OCI-M2 (cell line): ENCODE data around the gene RPUSD1.

Experiments used
- DNase-seq: peaks from one replicate; lab custom pipeline; 2025; ENCODE audit not compliant: unreplicated experiment; lab: John Stamatoyannopoulos, UW

RPUSD1 gene

GRCh38 chr16:799948-800833, 12.0 kb upstream of the RPUSD1 start, which contains the start of gene GNG13:
GNG13 (minus strand) TSS chr16:800734; CDS start chr16:799077, 1,657 bp downstream.
- no peak for DNase-seq

- DNase-seq = no peak
Measured at GRCh38 chr16:799111-799947, 11.1 kb upstream of the RPUSD1 start.

- DNase-seq = no peak
Measured at GRCh38 chr16:798666-799065, 10.5 kb upstream of the RPUSD1 start.

DNA sequence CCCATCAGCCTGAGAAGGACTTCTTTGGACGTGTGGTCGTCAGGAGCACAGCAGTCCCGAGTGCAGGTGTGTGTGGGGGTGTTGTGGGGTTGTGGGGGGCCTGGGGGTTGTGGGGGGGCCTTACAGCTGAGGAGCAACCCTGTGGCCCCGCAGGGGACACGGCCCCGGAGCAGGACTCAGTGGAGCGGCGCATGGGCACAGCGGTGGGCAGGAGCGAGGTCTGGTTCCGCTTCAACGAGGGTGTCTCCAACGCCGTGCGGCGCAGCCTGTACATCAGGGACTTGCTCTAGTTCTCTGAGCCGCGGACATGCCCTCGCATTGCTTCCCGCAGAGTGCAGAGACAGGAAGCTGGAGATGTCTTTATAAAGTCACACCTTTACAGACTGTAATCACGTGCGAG, 9.5 kb upstream of the RPUSD1 start:
- no peak for DNase-seq

DNA sequence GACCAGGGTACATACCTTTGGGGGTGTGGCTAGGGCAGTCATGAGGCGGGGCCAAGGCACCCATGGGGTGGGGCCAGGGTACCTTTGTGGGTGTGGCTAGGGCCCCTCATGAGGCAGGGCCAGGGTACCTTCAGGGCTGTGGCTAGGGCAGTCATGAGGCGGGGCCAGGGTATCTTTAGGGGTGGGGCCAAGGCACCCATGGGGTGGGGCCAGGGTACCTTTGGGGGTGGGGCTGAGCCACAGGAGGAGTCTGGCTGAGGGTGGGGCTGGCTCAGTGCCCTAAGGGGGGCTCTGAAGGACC, 8.9 kb upstream of the RPUSD1 start:
- no peak for DNase-seq

- DNase-seq = no peak
Measured at GRCh38 chr16:796296-797119, 8.3 kb upstream of the RPUSD1 start.

GRCh38 chr16:795580-796229, 7.5 kb upstream of the RPUSD1 start:
- DNase-seq = no peak

GRCh38 chr16:794853-795466, 6.8 kb upstream of the RPUSD1 start:
- no peak for DNase-seq

GRCh38 chr16:794091-794822, 6.1 kb upstream of the RPUSD1 start:
- no peak for DNase-seq

- no peak for DNase-seq
Measured at GRCh38 chr16:793414-793813, 5.2 kb upstream of the RPUSD1 start.

- DNase-seq = no peak
Measured at GRCh38 chr16:792221-792995, 4.2 kb upstream of the RPUSD1 start.

DNA sequence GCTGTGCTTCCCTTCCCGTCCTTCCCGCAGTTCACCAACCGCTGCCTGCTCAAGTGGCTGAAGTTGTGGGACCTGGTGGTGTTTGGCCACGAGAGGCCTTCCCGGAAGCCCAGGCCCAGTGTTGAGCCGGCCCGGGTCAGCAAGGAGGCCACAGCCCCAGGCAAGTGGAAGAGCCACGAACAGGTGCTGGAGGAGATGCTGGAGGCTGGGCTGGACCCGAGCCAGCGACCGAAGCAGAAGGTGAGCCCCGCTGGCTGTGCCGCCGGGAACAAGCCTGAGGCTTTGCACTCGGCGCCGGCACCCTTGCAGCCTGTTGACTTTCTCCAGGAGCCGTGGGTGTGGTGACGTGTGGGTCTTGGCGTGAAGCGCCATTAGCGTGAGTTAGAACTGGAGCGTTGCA, 3.0 kb upstream of the RPUSD1 start:
- DNase-seq = no peak

- no peak for DNase-seq
Measured at GRCh38 chr16:790086-790485, 1.9 kb upstream of the RPUSD1 start.

- no peak for DNase-seq
Measured at GRCh38 chr16:789191-789850, 1.1 kb upstream of the RPUSD1 start.

GRCh38 chr16:788399-789126, 382 bp upstream of the RPUSD1 start, which contains the start of gene CHTF18:
CHTF18 (plus strand) TSS chr16:788620; CDS start chr16:788685, 65 bp downstream.
- DNase-seq = peak; percentile 37

- no peak for DNase-seq
Measured at GRCh38 chr16:787321-787966, 737 bp downstream of the RPUSD1 start.
